DMS153 treated with DMSO at 0.1 percent for 48 hours (cell line): ENCODE results near the gene CD38.
"Not testable (repeated sequence)": the region's sequence is repeated elsewhere in the genome, so short reads cannot be mapped to it uniquely, and the experiment has no call there.

Experiments
- DNase-seq: peaks from one replicate; lab custom pipeline; 2025; ENCODE audit not compliant: unreplicated experiment; lab: John Stamatoyannopoulos, UW

Gene CD38

GRCh38 chr4:15778289-15779241, at the start of gene CD38:
CD38 (plus strand) TSS chr4:15778328; CDS start chr4:15778415, 87 bp downstream.
- no peak for DNase-seq

GRCh38 chr4:15729910-15730533, 48.1 kb upstream of the CD38 start:
- DNase-seq: peak; percentile 1

GRCh38 chr4:15733061-15733460, 45.1 kb upstream of the CD38 start:
- not testable (repeated sequence) for DNase-seq

GRCh38 chr4:15735536-15735935, 42.6 kb upstream of the CD38 start:
- no peak for DNase-seq

- no peak for DNase-seq
These were observed 41.5 kb upstream of the CD38 start for GRCh38 chr4:15736514-15737050.

- DNase-seq: no peak
These were observed 40.9 kb upstream of the CD38 start for GRCh38 chr4:15737255-15737654.

- DNase-seq: no peak
These were observed 39.3 kb upstream of the CD38 start for GRCh38 chr4:15738877-15739276.

GRCh38 chr4:15740764-15741404, 37.2 kb upstream of the CD38 start:
- DNase-seq: no peak

GRCh38 chr4:15742083-15742582, 36.0 kb upstream of the CD38 start:
- DNase-seq: no peak

- DNase-seq: no peak
These were observed 35.5 kb upstream of the CD38 start for GRCh38 chr4:15742637-15743036.

- no peak for DNase-seq
These were observed 34.0 kb upstream of the CD38 start for GRCh38 chr4:15744016-15744545.

- no peak for DNase-seq
These were observed 32.0 kb upstream of the CD38 start for GRCh38 chr4:15746110-15746509.

- DNase-seq: no peak
These were observed 29.1 kb upstream of the CD38 start for GRCh38 chr4:15749001-15749400.

GRCh38 chr4:15751153-15751552, 27.0 kb upstream of the CD38 start:
- no peak for DNase-seq

GRCh38 chr4:15753081-15753480, 25.0 kb upstream of the CD38 start:
- DNase-seq: no peak

GRCh38 chr4:15753786-15754185, 24.3 kb upstream of the CD38 start:
- no peak for DNase-seq

GRCh38 chr4:15754323-15754722, 23.8 kb upstream of the CD38 start:
- no peak for DNase-seq

- DNase-seq: no peak
These were observed 22.6 kb upstream of the CD38 start for GRCh38 chr4:15755321-15756155.

GRCh38 chr4:15756361-15756861, 21.7 kb upstream of the CD38 start:
- no peak for DNase-seq

- no peak for DNase-seq
These were observed 21.1 kb upstream of the CD38 start for GRCh38 chr4:15757054-15757453.
